SK-N-SH treated with all-trans-retinoic acid at 6 μM for 48 hours (cell line): ENCODE measurements around the gene SSMEM1.

Experiments used
- ATAC-seq: fragments of 200-7000 bp; cut with Tn5 transposase; 3 replicates; pipeline ENCODE4 v1.9.1; 2020; ENCODE audit warnings: mild to moderate bottlenecking, moderate library complexity
- ARNTL ChIP-seq: fragments of 450-650 bp; formaldehyde crosslinking; IDR thresholded peaks from 2 replicates; pipeline ENCODE4 v1.5.0; 2020; ENCODE audit warnings: low read depth, mild to moderate bottlenecking, moderate library complexity, borderline replicate concordance
- BACH2 ChIP-seq: fragments of 250-450 bp; sonication (Bioruptor Pico); IDR thresholded peaks from 2 replicates; pipeline ENCODE4 v1.9.0; 2021; ENCODE audit warnings: mild to moderate bottlenecking, borderline replicate concordance
- CSDC2 ChIP-seq: fragments of 250-450 bp; sonication (Bioruptor Pico); IDR thresholded peaks from 2 replicates; pipeline ENCODE4 v1.5.0; 2020; ENCODE audit warnings: mild to moderate bottlenecking, moderate library complexity
- CSRNP3 ChIP-seq: fragments of 250-450 bp; sonication (Bioruptor Pico); IDR thresholded peaks from 2 replicates; pipeline ENCODE4 v1.5.1; 2021; ENCODE audit warnings: mild to moderate bottlenecking, moderate library complexity
- ESRRG ChIP-seq: fragments of 250-450 bp; sonication (Bioruptor Pico); IDR thresholded peaks from 2 replicates; pipeline ENCODE4 v1.6.1; 2021; ENCODE audit warnings: mild to moderate bottlenecking
- GLIS3 ChIP-seq: fragments of 250-450 bp; sonication (Bioruptor Pico); IDR thresholded peaks from 2 replicates; pipeline ENCODE4 v1.5.0; 2020; ENCODE audit warnings: mild to moderate bottlenecking, moderate library complexity
- ISL1 ChIP-seq: fragments of 250-450 bp; sonication (Bioruptor Pico); IDR thresholded peaks from 2 replicates; pipeline ENCODE4 v2.1.2; 2022; ENCODE audit warnings: mild to moderate bottlenecking, moderate library complexity
- OSR1 ChIP-seq: fragments of 250-450 bp; sonication (Bioruptor Pico); IDR thresholded peaks from 2 replicates; pipeline ENCODE4 v1.8.0; 2022; ENCODE audit warnings: moderate library complexity, mild to moderate bottlenecking, inconsistent platforms
- PPARA ChIP-seq: fragments of 250-450 bp; sonication (Bioruptor Pico); IDR thresholded peaks from 2 replicates; pipeline ENCODE4 v1.5.0; 2020; ENCODE audit warnings: mild to moderate bottlenecking, borderline replicate concordance
- RARB ChIP-seq: fragments of 250-450 bp; sonication (Bioruptor Pico); IDR thresholded peaks from 2 replicates; pipeline ENCODE4 v1.8.0; 2021; ENCODE audit warnings: mild to moderate bottlenecking, moderate library complexity
- TCF4 ChIP-seq: fragments of 250-450 bp; sonication (Bioruptor Pico); IDR thresholded peaks from 2 replicates; pipeline ENCODE4 v1.8.0; 2021; ENCODE audit warnings: mild to moderate bottlenecking, moderate library complexity, borderline replicate concordance
- TOX ChIP-seq: fragments of 250-450 bp; sonication (Bioruptor Pico); IDR thresholded peaks from 2 replicates; pipeline ENCODE4 v1.8.0; 2021; ENCODE audit warnings: mild to moderate bottlenecking, moderate library complexity, borderline replicate concordance
- ZC3H10 ChIP-seq: fragments of 250-450 bp; sonication (Bioruptor Pico); IDR thresholded peaks from 2 replicates; pipeline ENCODE4 v1.5.1; 2021; ENCODE audit warnings: mild to moderate bottlenecking, moderate library complexity
- ZFP3 ChIP-seq: fragments of 250-450 bp; sonication (Bioruptor Pico); IDR thresholded peaks from 2 replicates; pipeline ENCODE4 v1.5.0; 2020; ENCODE audit warnings: mild to moderate bottlenecking, moderate library complexity
- ZFP30 ChIP-seq: fragments of 450-650 bp; formaldehyde crosslinking; IDR thresholded peaks from 2 replicates; pipeline ENCODE4 v1.5.0; 2022; ENCODE audit warnings: mild to moderate bottlenecking, moderate library complexity
- ZNF565 ChIP-seq: fragments of 450-650 bp; formaldehyde crosslinking; conservative IDR thresholded peaks from 2 replicates; pipeline ENCODE4 v1.5.0; 2020; ENCODE audit warnings: low read depth, mild to moderate bottlenecking, moderate library complexity
- ZNF70 ChIP-seq: fragments of 450-650 bp; formaldehyde crosslinking; IDR thresholded peaks from 2 replicates; pipeline ENCODE4 v1.5.0; 2020; ENCODE audit warnings: mild to moderate bottlenecking, moderate library complexity
- ZNF8 ChIP-seq: fragments of 450-650 bp; formaldehyde crosslinking; IDR thresholded peaks from 2 replicates; pipeline ENCODE4 v1.5.0; 2020; ENCODE audit warnings: mild to moderate bottlenecking, moderate library complexity
- TF ChIP-seq, protein P1 (sequence below): fragments of 250-450 bp; sonication (Bioruptor Pico); IDR thresholded peaks from 2 replicates; pipeline ENCODE4 v1.8.0; 2020; ENCODE audit warnings: mild to moderate bottlenecking, moderate library complexity, borderline replicate concordance
- TF ChIP-seq, protein P2 (sequence below): fragments of 250-450 bp; sonication (Bioruptor Pico); IDR thresholded peaks from 2 replicates; pipeline ENCODE4 v1.5.0; 2020; ENCODE audit warnings: mild to moderate bottlenecking, moderate library complexity
- TF ChIP-seq, protein P3 (sequence below): fragments of 250-450 bp; sonication (Bioruptor Pico); IDR thresholded peaks from 2 replicates; pipeline ENCODE4 v1.8.0; 2021; ENCODE audit warnings: low read depth, mild to moderate bottlenecking, moderate library complexity, borderline replicate concordance
- TF ChIP-seq, protein P4 (sequence below): fragments of 250-450 bp; sonication (Bioruptor Pico); IDR thresholded peaks from 2 replicates; pipeline ENCODE4 v1.5.1; 2020; ENCODE audit warnings: low read depth, mild to moderate bottlenecking, moderate library complexity

SSMEM1 gene

GRCh38 chr7:130174237-130174959 is 33.3 kb upstream of the SSMEM1 start:
- no peak for ATAC-seq
- TF ChIP-seq ZNF8 (CRISPR knock-in tag): no peak
- TF ChIP-seq, protein P1, sequence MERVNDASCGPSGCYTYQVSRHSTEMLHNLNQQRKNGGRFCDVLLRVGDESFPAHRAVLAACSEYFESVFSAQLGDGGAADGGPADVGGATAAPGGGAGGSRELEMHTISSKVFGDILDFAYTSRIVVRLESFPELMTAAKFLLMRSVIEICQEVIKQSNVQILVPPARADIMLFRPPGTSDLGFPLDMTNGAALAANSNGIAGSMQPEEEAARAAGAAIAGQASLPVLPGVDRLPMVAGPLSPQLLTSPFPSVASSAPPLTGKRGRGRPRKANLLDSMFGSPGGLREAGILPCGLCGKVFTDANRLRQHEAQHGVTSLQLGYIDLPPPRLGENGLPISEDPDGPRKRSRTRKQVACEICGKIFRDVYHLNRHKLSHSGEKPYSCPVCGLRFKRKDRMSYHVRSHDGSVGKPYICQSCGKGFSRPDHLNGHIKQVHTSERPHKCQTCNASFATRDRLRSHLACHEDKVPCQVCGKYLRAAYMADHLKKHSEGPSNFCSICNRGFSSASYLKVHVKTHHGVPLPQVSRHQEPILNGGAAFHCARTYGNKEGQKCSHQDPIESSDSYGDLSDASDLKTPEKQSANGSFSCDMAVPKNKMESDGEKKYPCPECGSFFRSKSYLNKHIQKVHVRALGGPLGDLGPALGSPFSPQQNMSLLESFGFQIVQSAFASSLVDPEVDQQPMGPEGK (CRISPR knock-in tag): no peak
- TF ChIP-seq TOX (CRISPR knock-in tag): no peak
- TF ChIP-seq ZFP30 (CRISPR knock-in tag): no peak
- TF ChIP-seq ZFP3 (CRISPR knock-in tag): no peak
- TF ChIP-seq, protein P2, sequence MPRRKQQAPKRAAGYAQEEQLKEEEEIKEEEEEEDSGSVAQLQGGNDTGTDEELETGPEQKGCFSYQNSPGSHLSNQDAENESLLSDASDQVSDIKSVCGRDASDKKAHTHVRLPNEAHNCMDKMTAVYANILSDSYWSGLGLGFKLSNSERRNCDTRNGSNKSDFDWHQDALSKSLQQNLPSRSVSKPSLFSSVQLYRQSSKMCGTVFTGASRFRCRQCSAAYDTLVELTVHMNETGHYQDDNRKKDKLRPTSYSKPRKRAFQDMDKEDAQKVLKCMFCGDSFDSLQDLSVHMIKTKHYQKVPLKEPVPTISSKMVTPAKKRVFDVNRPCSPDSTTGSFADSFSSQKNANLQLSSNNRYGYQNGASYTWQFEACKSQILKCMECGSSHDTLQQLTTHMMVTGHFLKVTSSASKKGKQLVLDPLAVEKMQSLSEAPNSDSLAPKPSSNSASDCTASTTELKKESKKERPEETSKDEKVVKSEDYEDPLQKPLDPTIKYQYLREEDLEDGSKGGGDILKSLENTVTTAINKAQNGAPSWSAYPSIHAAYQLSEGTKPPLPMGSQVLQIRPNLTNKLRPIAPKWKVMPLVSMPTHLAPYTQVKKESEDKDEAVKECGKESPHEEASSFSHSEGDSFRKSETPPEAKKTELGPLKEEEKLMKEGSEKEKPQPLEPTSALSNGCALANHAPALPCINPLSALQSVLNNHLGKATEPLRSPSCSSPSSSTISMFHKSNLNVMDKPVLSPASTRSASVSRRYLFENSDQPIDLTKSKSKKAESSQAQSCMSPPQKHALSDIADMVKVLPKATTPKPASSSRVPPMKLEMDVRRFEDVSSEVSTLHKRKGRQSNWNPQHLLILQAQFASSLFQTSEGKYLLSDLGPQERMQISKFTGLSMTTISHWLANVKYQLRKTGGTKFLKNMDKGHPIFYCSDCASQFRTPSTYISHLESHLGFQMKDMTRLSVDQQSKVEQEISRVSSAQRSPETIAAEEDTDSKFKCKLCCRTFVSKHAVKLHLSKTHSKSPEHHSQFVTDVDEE: no peak
- TF ChIP-seq GLIS3 (CRISPR knock-in tag): no peak
- TF ChIP-seq ESRRG: no peak
- no peak for TF ChIP-seq RARB (CRISPR knock-in tag)
- TF ChIP-seq CSDC2 (CRISPR knock-in tag): no peak
- no peak for TF ChIP-seq OSR1 (CRISPR knock-in tag)
- no peak for TF ChIP-seq ZC3H10 (CRISPR knock-in tag)
- TF ChIP-seq TCF4: no peak
- TF ChIP-seq, protein P3, sequence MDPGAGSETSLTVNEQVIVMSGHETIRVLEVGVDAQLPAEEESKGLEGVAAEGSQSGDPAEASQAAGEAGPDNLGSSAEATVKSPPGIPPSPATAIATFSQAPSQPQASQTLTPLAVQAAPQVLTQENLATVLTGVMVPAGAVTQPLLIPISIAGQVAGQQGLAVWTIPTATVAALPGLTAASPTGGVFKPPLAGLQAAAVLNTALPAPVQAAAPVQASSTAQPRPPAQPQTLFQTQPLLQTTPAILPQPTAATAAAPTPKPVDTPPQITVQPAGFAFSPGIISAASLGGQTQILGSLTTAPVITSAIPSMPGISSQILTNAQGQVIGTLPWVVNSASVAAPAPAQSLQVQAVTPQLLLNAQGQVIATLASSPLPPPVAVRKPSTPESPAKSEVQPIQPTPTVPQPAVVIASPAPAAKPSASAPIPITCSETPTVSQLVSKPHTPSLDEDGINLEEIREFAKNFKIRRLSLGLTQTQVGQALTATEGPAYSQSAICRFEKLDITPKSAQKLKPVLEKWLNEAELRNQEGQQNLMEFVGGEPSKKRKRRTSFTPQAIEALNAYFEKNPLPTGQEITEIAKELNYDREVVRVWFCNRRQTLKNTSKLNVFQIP: no peak
- TF ChIP-seq BACH2 (CRISPR knock-in tag): no peak

DNA sequence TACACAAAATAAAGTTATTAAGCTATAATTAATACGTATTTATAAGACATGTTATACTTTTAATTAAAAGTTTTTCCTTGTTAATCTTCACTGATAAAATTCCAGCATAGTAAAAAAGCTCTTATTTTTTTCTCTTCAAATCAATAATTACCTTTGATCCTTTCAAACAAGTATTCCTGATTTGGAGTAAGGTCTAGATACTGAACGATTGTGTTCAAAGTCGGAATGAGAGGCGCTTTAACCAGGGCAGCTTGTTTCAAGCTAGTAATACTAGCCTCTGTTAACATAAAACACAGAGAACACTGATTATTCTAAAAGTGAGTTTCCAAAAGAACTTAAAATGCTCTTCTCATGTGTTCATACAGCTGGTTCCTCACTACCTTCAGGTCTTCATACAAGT is 29.4 kb upstream of the SSMEM1 start:
- TF ChIP-seq TOX (CRISPR knock-in tag): no peak
- no peak for TF ChIP-seq TCF4
- TF ChIP-seq GLIS3 (CRISPR knock-in tag): no peak
- TF ChIP-seq ARNTL: no peak
- ATAC-seq: no peak

GRCh38 chr7:130179631-130180030 is 28.0 kb upstream of the SSMEM1 start:
- TF ChIP-seq GLIS3 (CRISPR knock-in tag) (no peak), RARB (CRISPR knock-in tag) (no peak), ISL1 (CRISPR knock-in tag) (no peak), ARNTL (no peak), TCF4 (no peak), BACH2 (CRISPR knock-in tag) (no peak), ZFP3 (CRISPR knock-in tag) (no peak), ZFP30 (CRISPR knock-in tag) (no peak), TOX (CRISPR knock-in tag) (no peak), ZNF70 (CRISPR knock-in tag) (no peak), PPARA (CRISPR knock-in tag) (no peak), CSRNP3 (CRISPR knock-in tag) (no peak), ZNF565 (CRISPR knock-in tag) (no peak)
- TF ChIP-seq, protein P2: no peak
- TF ChIP-seq, protein P3: no peak
- TF ChIP-seq, protein P4, sequence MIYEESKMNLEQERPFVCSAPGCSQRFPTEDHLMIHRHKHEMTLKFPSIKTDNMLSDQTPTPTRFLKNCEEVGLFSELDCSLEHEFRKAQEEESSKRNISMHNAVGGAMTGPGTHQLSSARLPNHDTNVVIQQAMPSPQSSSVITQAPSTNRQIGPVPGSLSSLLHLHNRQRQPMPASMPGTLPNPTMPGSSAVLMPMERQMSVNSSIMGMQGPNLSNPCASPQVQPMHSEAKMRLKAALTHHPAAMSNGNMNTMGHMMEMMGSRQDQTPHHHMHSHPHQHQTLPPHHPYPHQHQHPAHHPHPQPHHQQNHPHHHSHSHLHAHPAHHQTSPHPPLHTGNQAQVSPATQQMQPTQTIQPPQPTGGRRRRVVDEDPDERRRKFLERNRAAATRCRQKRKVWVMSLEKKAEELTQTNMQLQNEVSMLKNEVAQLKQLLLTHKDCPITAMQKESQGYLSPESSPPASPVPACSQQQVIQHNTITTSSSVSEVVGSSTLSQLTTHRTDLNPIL (CRISPR knock-in tag): no peak
- ATAC-seq: no peak
